GM23338 (cell line): Measurements from ENCODE around the gene TPK1. TPM values are rescaled to one million over a fixed set of nuclear protein-coding genes. Genes with fewer than 3 reads are reported as not detected.

Experiments
- ATAC-seq: fragments of 200-7000 bp; cut with Tn5 transposase; 3 replicates; pipeline ENCODE4 v1.9.1; 2020
- DNase-seq: peaks from one replicate; pipeline ENCODE4 v3.0.0-alpha.2; 2015; ENCODE audit warnings: low spot score
- H2AFZ ChIP-seq: fragments of 200-600 bp; sonication (generic); 2 replicates; pipeline ENCODE4 v1.8.0; 2016; ENCODE audit warnings: antibody characterized with exemption, mild to moderate bottlenecking, moderate library complexity
- H3F3A ChIP-seq: fragments of 200-600 bp; sonication (generic); replicated peaks from 2 replicates; pipeline ENCODE4 v1.8.0; 2017; ENCODE audit warnings: antibody characterized with exemption, mixed run types, low read depth
- H3K27ac ChIP-seq: fragments of 200-600 bp; sonication (generic); 2 replicates; pipeline ENCODE4 v1.6.1; 2016; ENCODE audit warnings: low read depth
- H3K27me3 ChIP-seq: fragments of 200-600 bp; sonication (generic); 2 replicates; pipeline ENCODE4 v1.8.0; 2016; ENCODE audit warnings: mild to moderate bottlenecking, mixed run types, moderate library complexity; ENCODE audit not compliant: insufficient read depth
- H3K36me3 ChIP-seq: fragments of 200-600 bp; sonication (generic); 2 replicates; pipeline ENCODE4 v1.8.0; 2016; ENCODE audit warnings: mild to moderate bottlenecking; ENCODE audit not compliant: insufficient read depth
- H3K4me1 ChIP-seq: fragments of 200-600 bp; sonication (generic); 2 replicates; pipeline ENCODE4 v1.8.0; 2016; ENCODE audit warnings: mild to moderate bottlenecking, moderate library complexity; ENCODE audit not compliant: insufficient read depth
- H3K4me2 ChIP-seq: fragments of 200-600 bp; sonication (generic); 2 replicates; pipeline ENCODE4 v1.7.1; 2017; ENCODE audit warnings: mixed run types
- H3K4me3 ChIP-seq: fragments of 200-600 bp; sonication (generic); 2 replicates; pipeline ENCODE4 v1.6.1; 2016; ENCODE audit warnings: mixed run types
- H3K79me2 ChIP-seq: fragments of 200-600 bp; sonication (generic); replicated peaks from 2 replicates; pipeline ENCODE4 v1.8.0; 2017; ENCODE audit warnings: mild to moderate bottlenecking; ENCODE audit not compliant: insufficient read depth
- H3K9me2 ChIP-seq: fragments of 200-600 bp; sonication (generic); 2 replicates; pipeline ENCODE4 v1.8.0; 2017; ENCODE audit not compliant: insufficient read depth
- H4K20me1 ChIP-seq: fragments of 200-600 bp; sonication (generic); replicated peaks from 2 replicates; pipeline ENCODE4 v1.8.0; 2017; ENCODE audit warnings: mild to moderate bottlenecking; ENCODE audit not compliant: insufficient read depth
- H3K27ac Mint-ChIP-seq: 2 replicates; pipeline ENCODE4 v1.8.0; 2020; ENCODE audit warnings: inconsistent platforms, mild to moderate bottlenecking, moderate library complexity, mixed read lengths
- H3K27me3 Mint-ChIP-seq: 3 replicates; pipeline ENCODE4 v1.8.0; 2022; ENCODE audit warnings: low read depth, mild to moderate bottlenecking, moderate library complexity, mixed read lengths, inconsistent platforms; ENCODE audit not compliant: insufficient read depth, poor library complexity
- H3K36me3 Mint-ChIP-seq: 3 replicates; pipeline ENCODE4 v1.8.0; 2021; ENCODE audit warnings: low read depth, mild to moderate bottlenecking, inconsistent platforms, moderate library complexity, mixed read lengths
- H3K4me1 Mint-ChIP-seq: 3 replicates; pipeline ENCODE4 v1.8.0; 2020; ENCODE audit warnings: mild to moderate bottlenecking, inconsistent platforms, mixed read lengths
- H3K4me3 Mint-ChIP-seq: 3 replicates; pipeline ENCODE4 v1.8.0; 2021; ENCODE audit warnings: moderate library complexity, mild to moderate bottlenecking, inconsistent platforms, mixed read lengths
- H3K9me3 Mint-ChIP-seq: 3 replicates; pipeline ENCODE4 v1.8.0; 2020; ENCODE audit warnings: moderate library complexity, mild to moderate bottlenecking, inconsistent platforms, mixed read lengths
- EZH2 ChIP-seq: fragments of 200-600 bp; sonication (generic); IDR thresholded peaks from one replicate; pipeline ENCODE4 v1.8.0; 2017; ENCODE audit warnings: antibody characterized with exemption, mild to moderate bottlenecking, low read depth; ENCODE audit not compliant: unreplicated experiment
- JUNB ChIP-seq: IDR thresholded peaks from one replicate; pipeline ENCODE4 v1.6.1; 2016; ENCODE audit warnings: antibody characterized with exemption; ENCODE audit not compliant: unreplicated experiment
- NANOG ChIP-seq: IDR thresholded peaks from 2 replicates; pipeline ENCODE4 v1.6.1; 2016; ENCODE audit warnings: antibody characterized with exemption, borderline replicate concordance
- ZNF114 ChIP-seq: fragments of 250-450 bp; sonication (Bioruptor Pico); IDR thresholded peaks from 2 replicates; pipeline ENCODE4 v1.5.0; 2020; ENCODE audit warnings: mild to moderate bottlenecking, moderate library complexity
- ZNF462 ChIP-seq: fragments of 250-450 bp; sonication (Bioruptor Pico); IDR thresholded peaks from 2 replicates; pipeline ENCODE4 v1.5.0; 2020; ENCODE audit warnings: mild to moderate bottlenecking, moderate library complexity
- polyA plus RNA-seq: library from polyadenylated mRNA; unstranded; fragments of >200 nt; fragmentation: Nextera tagmentation; extraction: Ambion mirVana; gene quantifications from 2 replicates; pipeline ENCODE4 v1.2.1, GENCODE V29; 2016
- total RNA-seq: library from RNA; depleted of rRNA; stranded (reverse); fragments of >200 nt; shearing (Covaris generic); gene quantifications from 2 replicates; pipeline ENCODE4 v1.2.3, GENCODE V29; 2014

The TPK1 gene
- total and polyA plus RNA-seq, 2 experiments from 2014 or later, result 2.6 to 2.9 TPM

DNA sequence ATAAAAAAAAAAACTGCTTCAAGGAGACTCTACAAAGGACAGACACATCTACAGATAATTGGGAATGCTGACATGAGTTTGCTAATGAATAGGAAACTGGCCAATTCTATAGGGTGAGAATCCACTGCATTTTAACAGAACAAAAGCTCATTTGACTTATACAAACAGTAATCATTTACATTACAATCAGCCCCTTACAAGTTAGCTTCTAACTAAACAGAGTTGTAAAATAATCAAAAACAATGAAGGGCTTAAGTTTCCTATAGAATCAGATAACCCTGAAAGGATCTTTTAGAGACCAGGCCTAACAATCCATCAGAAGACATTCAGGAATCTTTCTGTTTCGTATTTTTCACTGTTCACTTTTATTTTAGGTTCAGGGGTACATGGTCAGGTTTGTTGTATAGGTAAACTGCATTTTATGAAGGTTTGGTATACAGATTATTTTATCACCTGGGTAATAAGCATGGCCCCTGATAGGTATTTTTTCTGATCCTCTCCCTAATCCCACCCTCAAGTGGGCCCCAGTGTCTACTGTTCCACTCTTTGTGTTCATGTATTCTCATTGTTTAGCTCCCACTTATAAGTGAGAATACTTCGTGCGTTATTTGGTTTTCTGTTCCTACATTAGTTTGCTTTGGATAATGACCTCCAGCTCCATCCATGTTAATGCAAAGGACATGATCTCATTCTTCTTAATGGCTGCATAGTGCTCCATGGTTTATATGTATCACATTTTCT, 301.0 kb downstream of the TPK1 start:
- Histone ChIP-seq H4K20me1 (no peaks in the 10 kb centered on the region), H2AFZ (no peak overlapping the region), H3K4me1 (0 out of 2 replicates have a peak, but pooled peaks cover 3% of the 10 kb centered on the region), H3K36me3 (no peaks in the 10 kb centered on the region), H3K9me2 (no peaks in the 10 kb centered on the region), H3K27ac (peak overlapping the region; percentile 77), H3K27me3 (no peaks in the 10 kb centered on the region), H3K4me2 (no peak overlapping the region), H3K79me2 (no peaks in the 10 kb centered on the region), H3K4me3 (no peak overlapping the region), H3F3A (no peaks in the 10 kb centered on the region)
- Mint-ChIP-seq H3K27me3 (no peaks in the 10 kb centered on the region), H3K4me3 (no peak overlapping the region), H3K4me1 (peaks cover 21% of the 10 kb centered on the region), H3K36me3 (peaks cover 26% of the 10 kb centered on the region; the same call in 2 of the 3 replicates), H3K27ac (peak overlapping the region; percentile 54), H3K9me3 (peaks cover 26% of the 10 kb centered on the region)
- DNase-seq (peak; percentile 90), ATAC-seq (peak; percentile 97)
- TF ChIP-seq EZH2 (no peak), ZNF462 (CRISPR knock-in tag) (no peak), JUNB (no peak), ZNF114 (CRISPR knock-in tag) (no peak), NANOG (peak; percentile 94)
